Activated naive CD8-positive, alpha-beta T cell treated with anti-CD3 and anti-CD28 coated beads, Interleukin-2, amount 50 U/mL, for 16 hours (primary cell): ENCODE measurements around the gene SPAG17.
"Not testable (repeated sequence)": the region's sequence is repeated elsewhere in the genome, so short reads cannot be mapped to it uniquely, and the experiment has no call there.

ENCODE experiments used
- DNase-seq: peaks from one replicate; pipeline ENCODE4 v3.0.0-alpha.2; 2020; ENCODE audit warnings: low read depth, low spot score

SPAG17 gene

GRCh38 chr1:117976381-117976780, 208.6 kb downstream of the SPAG17 start:
- DNase-seq, result no peak

- no peak for DNase-seq
Observed at GRCh38 chr1:117971777-117972176, 213.3 kb downstream of the SPAG17 start.

- DNase-seq, result no peak
Observed at GRCh38 chr1:117970252-117970651, 214.8 kb downstream of the SPAG17 start.

GRCh38 chr1:117967881-117968280, 217.1 kb downstream of the SPAG17 start:
- no peak for DNase-seq

GRCh38 chr1:117967477-117967876, 217.6 kb downstream of the SPAG17 start:
- no peak for DNase-seq

GRCh38 chr1:117964290-117965038, 220.6 kb downstream of the SPAG17 start:
- DNase-seq, result no peak

- no peak for DNase-seq
Observed at GRCh38 chr1:117959364-117959763, 225.7 kb downstream of the SPAG17 start.

GRCh38 chr1:117952386-117952785, 232.6 kb downstream of the SPAG17 start:
- DNase-seq, result no peak

- DNase-seq, result no peak
Observed at GRCh38 chr1:117942293-117942692, 242.7 kb downstream of the SPAG17 start.

- DNase-seq, result no peak
Observed at GRCh38 chr1:117933769-117934168, 251.3 kb downstream of the SPAG17 start.

- no peak for DNase-seq
Observed at GRCh38 chr1:117932576-117932975, 252.5 kb downstream of the SPAG17 start.

- DNase-seq, result no peak
Observed at GRCh38 chr1:117930484-117930883, 254.5 kb downstream of the SPAG17 start.

GRCh38 chr1:117930173-117930447, 254.9 kb downstream of the SPAG17 start:
- DNase-seq, result no peak

GRCh38 chr1:117929343-117930172, 255.5 kb downstream of the SPAG17 start, which contains the start of the genes GDAP2 and WDR3:
Gene GDAP2 (minus strand): TSS chr1:117929621. CDS start chr1:117920357, 9,264 bp downstream.
Gene WDR3 (plus strand): TSS chr1:117929739. CDS start chr1:117933320, 3,581 bp downstream.
- peak; percentile 92 for DNase-seq

GRCh38 chr1:117928881-117929342, 256.1 kb downstream of the SPAG17 start:
- peak; percentile 1 for DNase-seq

GRCh38 chr1:117925981-117926380, 259.0 kb downstream of the SPAG17 start:
- no peak for DNase-seq

- not testable (repeated sequence) for DNase-seq
Observed at GRCh38 chr1:117922717-117923116, 262.3 kb downstream of the SPAG17 start.

GRCh38 chr1:117921991-117922390, 263.0 kb downstream of the SPAG17 start:
- no peak for DNase-seq

GRCh38 chr1:117919376-117919775, 265.7 kb downstream of the SPAG17 start:
- DNase-seq, result no peak

GRCh38 chr1:117911051-117911450, 274.0 kb downstream of the SPAG17 start:
- no peak for DNase-seq

- DNase-seq, result no peak
Observed at GRCh38 chr1:117905019-117905418, 280.0 kb downstream of the SPAG17 start.

GRCh38 chr1:117904485-117904884, 280.5 kb downstream of the SPAG17 start:
- no peak for DNase-seq
